GM21367 (cell line): ENCODE results near the gene DISP3.

ENCODE experiments used
- ATAC-seq: cut with Tn5 transposase; IDR thresholded peaks from one replicate; pipeline ENCODE4 v1.9.1; 2021; ENCODE audit not compliant: unreplicated experiment

Gene DISP3

GRCh38 chr1:11538886-11539285, 59.9 kb downstream of the DISP3 start:
- no peak for ATAC-seq

GRCh38 chr1:11539850-11540772, 61.2 kb downstream of the DISP3 start:
- no peak for ATAC-seq

GRCh38 chr1:11540773-11541160, 61.8 kb downstream of the DISP3 start:
- no peak for ATAC-seq

GRCh38 chr1:11541236-11541635, 62.3 kb downstream of the DISP3 start:
- ATAC-seq, result no peak

DNA sequence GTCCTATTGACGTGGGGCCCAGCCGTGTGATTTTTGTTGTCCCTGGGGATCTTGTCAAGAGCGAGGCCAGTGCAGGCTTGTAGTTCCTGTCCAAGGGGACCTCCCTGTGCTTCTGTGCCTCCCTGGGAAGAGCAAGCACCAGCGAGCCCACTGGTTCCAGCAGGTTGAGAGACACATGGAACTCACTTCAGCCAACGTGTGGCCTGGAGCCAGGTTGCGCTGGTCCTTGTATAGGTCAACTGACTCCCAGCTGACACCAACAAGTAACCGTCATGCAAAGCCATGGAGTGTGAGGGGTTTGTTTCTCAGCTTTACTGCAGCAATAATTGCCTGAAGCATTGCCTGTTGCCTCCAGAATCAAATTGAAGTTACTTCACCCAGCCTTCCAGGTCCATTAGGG, 63.0 kb downstream of the DISP3 start:
- no peak for ATAC-seq

DNA sequence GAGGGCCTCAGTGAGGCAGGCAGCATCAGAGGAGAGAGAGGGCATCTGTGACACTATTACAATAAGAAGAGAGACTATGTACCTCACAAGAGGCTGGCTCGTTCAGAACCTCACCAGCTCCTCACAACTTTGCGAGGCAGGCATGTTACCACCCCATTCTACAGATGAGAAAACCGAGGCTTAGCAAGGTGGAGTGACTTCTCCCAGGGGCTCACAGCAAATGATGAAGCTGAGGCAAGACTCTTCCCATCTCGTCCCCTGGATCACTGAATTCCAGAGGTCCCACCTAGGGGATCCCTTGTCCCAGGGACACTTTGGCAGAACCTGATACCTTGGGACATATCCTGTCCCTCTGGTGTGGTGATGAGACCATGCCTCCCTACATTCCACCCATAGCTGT, 64.4 kb downstream of the DISP3 start:
- no peak for ATAC-seq

DNA sequence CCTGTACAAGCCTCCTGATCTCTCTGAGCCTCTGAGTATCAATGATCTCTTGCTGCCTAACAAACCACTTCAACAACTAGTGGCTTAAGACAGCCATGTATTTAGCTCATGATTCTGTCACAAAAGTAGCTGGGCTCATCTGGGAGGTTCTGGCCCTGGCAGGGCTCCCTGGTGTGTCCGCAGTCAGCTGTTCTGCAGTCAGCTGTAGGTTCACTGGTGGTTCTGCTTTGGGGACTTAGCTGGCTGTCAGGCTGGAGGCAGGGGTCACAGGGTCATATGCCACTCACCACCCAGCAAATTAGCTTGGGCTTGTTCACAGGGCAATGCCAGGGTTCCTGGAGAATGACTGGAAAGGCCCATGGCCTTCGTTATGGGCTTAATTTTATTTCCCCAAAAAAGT, 64.8 kb downstream of the DISP3 start:
- ATAC-seq, result no peak

DNA sequence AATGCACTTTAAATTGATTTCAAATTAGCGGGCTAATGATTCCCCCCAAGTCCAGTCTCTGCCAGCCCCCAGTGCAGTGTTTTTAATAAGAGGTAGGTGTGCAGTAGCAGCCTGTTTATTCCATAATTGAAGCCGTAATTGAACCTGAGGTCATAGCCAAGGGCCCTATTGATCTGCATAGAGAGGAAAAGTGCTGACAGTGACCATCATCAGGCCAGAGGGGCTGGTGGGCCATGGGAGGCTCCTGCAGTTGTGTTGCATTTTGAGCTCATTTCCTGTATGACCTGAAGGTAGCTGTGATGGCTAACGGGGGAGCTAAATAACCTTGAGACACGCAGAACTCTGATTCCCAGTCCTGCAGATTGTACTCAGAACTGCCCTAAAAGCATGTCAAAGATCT, 67.5 kb downstream of the DISP3 start:
- no peak for ATAC-seq

DNA sequence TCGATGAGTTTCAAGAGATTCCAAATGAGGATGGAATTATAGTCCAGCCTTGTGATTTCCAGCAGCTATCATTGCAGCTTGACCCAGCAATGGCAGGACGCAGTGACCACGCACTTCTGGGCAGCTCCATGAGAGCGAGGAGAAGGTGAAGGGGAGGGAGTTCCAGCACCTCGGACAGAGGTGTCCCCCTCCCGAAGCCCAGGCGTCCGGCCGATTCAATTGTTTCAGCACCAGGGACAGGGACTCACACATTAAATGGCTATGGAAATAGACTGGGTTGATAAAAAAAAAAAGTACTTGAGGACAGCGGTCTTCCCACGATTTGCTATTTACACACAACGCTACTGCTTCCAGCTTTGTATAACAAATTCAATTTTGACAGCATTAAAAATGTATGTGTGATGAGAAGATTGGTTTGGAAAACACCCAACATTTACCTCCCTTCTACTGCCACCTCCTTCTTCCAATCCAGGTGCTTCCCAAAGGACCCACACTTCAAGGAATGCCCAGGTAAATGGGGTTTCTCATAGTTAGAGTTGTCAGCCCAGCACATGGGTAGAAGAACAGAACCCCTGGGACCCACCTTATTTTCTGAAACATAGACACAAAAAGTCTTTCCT, 71.8 kb downstream of the DISP3 start:
- no peak for ATAC-seq

GRCh38 chr1:11558276-11558675, 79.3 kb downstream of the DISP3 start:
- no peak for ATAC-seq

- ATAC-seq, result no peak
Observed at GRCh38 chr1:11558871-11559590, 80.1 kb downstream of the DISP3 start.

DNA sequence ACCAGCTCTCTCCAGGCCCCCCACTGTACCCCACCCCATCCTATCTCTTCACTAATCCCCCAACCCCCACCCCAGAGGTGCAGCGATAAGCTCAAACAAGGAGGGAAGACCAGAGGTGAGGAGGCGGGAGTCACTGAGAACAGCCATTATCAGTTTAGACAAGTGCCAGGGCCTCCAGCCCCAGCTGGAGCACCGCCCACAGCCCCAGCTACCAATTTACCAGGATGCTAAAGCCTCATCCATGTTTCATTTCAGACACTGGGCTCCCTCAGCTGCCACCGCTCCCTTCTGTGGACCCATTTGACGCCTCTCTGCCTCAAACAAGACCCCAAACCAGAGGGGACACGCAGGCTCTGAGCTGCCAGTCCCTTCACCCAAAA, 80.6 kb downstream of the DISP3 start:
- no peak for ATAC-seq

- ATAC-seq, result no peak
Observed at GRCh38 chr1:11560061-11560460, 81.1 kb downstream of the DISP3 start.

- ATAC-seq, result no peak
Observed at GRCh38 chr1:11561740-11562139, 82.8 kb downstream of the DISP3 start.

DNA sequence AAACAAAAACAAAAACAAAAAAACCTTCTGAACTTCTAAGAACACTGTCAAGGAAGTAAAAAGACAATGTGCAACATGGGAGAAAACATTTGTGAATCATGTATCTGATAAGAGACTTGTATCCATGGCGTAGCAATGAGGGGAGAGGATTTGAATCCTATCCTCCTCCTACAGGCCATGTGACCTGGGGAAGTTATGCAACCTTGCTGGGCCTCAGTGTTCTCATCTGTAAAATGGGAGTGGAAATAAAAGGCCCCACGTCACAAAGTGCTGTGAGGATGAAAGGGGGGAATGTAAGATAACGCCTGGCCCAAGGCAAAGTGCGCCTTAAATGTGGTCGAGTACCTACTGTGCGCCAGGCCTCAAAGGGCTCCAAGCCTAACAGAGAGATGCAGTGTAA, 83.7 kb downstream of the DISP3 start:
- ATAC-seq, result no peak

GRCh38 chr1:11563560-11564069, 84.7 kb downstream of the DISP3 start:
- ATAC-seq, result no peak

DNA sequence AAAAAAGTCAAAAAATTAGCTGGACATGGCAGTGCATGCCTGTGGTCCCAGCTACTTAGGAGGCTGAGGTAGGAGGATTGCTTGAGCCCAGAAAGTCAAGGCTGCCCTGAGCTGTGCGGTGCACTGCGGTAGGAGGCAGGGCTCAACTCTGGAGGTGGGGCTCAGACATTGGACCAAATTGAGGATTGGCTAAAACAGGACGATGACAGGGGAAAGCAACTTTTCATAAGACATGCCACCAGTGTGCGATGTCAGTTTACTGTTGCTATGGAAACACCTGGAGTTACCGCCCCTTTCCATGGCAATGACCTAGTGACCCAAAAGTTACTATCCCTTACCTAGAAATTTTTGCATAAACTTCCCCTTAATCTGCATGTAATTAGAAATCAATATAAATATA, 85.3 kb downstream of the DISP3 start:
- no peak for ATAC-seq

- ATAC-seq, result no peak
Observed at GRCh38 chr1:11566042-11566850, 87.3 kb downstream of the DISP3 start.

GRCh38 chr1:11567244-11568065, 88.5 kb downstream of the DISP3 start:
- ATAC-seq, result no peak

DNA sequence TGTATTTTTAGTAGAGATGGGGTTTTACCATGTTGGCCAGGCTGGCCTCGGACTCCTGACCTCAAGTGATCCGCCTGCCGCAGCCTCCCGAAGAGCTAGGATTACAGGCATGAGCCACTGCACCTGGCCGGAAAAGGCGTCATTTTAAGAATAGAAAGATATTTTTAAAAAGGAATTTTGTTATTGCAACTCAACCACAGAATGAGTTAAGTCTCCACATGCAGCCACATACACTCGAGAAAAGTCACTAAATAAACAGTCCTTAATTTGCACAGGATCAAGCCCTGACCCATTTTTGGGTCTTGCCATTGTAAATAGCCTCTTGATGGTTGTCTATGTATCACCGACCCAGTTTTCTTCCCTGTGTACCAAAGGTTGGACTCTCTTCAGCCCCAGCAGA, 89.7 kb downstream of the DISP3 start:
- ATAC-seq, result no peak
